GM12878 (cell line): Measurements from ENCODE around the gene PTBP3. TPM values are rescaled to one million over a fixed set of nuclear protein-coding genes. Genes with fewer than 3 reads are reported as not detected.

Source experiments
- ATAC-seq: fragments of 200-7000 bp; cut with Tn5 transposase; 3 replicates; pipeline ENCODE4 v1.9.1; 2020; ENCODE audit warnings: mild to moderate bottlenecking, moderate library complexity
- BruUV-seq: library from RNA; stranded (reverse); fragments of 400-500 nt; replicated peaks from 2 replicates; lab custom pipeline; 2021; lab: Mats Ljungman, UMichigan
- CTCF ChIA-PET: fragments of 300-600 bp; sonication (Branson Sonifier 250); formaldehyde crosslinking; extraction: SDS; loops from one replicate; lab custom pipeline; 2021; ENCODE audit warnings: inconsistent platforms; lab: Yijun Ruan, JAX
- POLR2A ChIA-PET: fragments of 350-600 bp; formaldehyde crosslinking; extraction: SDS; loops from one replicate; lab custom pipeline; 2021; ENCODE audit warnings: inconsistent platforms; lab: Charles Lee
- RAD21 ChIA-PET: fragments of 300-600 bp; sonication (Branson Sonifier 250); formaldehyde crosslinking; loops from one replicate; lab custom pipeline; 2023; ENCODE audit warnings: antibody characterized with exemption; ENCODE audit not compliant: unreplicated experiment; lab: Charles Lee
- SMC1A ChIA-PET: fragments of 300-600 bp; sonication (Branson Sonifier 250); formaldehyde crosslinking; loops from one replicate; lab custom pipeline; 2023; ENCODE audit not compliant: unreplicated experiment, uncharacterized antibody; lab: Charles Lee
- DNase-seq: peaks from one replicate; pipeline ENCODE4 v3.0.0-alpha.2; 2011; ENCODE audit warnings: low read depth, low spot score
- FAIRE-seq: peaks from 3 replicates; lab custom pipeline; 2011; peaks lifted over from hg19 to GRCh38; lab: Jason Lieb, UNC
- H2AFZ ChIP-seq: 2 replicates; pipeline ENCODE4 v1.6.0; 2011; ENCODE audit warnings: low read depth, low read length, control low read depth; ENCODE audit not compliant: control insufficient read depth
- H3K27ac ChIP-seq: 2 replicates; pipeline ENCODE4 v1.5.1; 2011; ENCODE audit warnings: control low read depth; ENCODE audit not compliant: control insufficient read depth, insufficient read depth
- H3K27me3 ChIP-seq, 2 experiments: replicated peaks in 1 of 2; 2 replicates each; pipeline versions ENCODE4 v1.6.0 to v1.6.1; 2011; ENCODE audit warnings: low read length in 1 of 2; ENCODE audit not compliant: control insufficient read depth in 2 of 2, insufficient read depth in 2 of 2
- H3K36me3 ChIP-seq, 2 experiments: 2 replicates each; pipeline ENCODE4 v1.5.1; 2011; ENCODE audit warnings: low read length in 1 of 2; ENCODE audit not compliant: control insufficient read depth in 2 of 2, insufficient read depth in 2 of 2
- H3K4me1 ChIP-seq: 2 replicates; pipeline ENCODE4 v1.6.1; 2011; ENCODE audit warnings: mild to moderate bottlenecking, low read length, moderate library complexity, mixed read lengths; ENCODE audit not compliant: control insufficient read depth, insufficient read depth
- H3K4me2 ChIP-seq: 2 replicates; pipeline ENCODE4 v1.6.0; 2011; ENCODE audit warnings: control low read depth; ENCODE audit not compliant: control insufficient read depth, insufficient read depth
- H3K4me3 ChIP-seq: fragments of 200-600 bp; sonication (generic); 2 replicates; pipeline ENCODE4 v1.5.1; 2016
- H3K79me2 ChIP-seq: 2 replicates; pipeline ENCODE4 v1.6.0; 2011; ENCODE audit warnings: low read length; ENCODE audit not compliant: control insufficient read depth, insufficient read depth
- H3K9ac ChIP-seq: 2 replicates; pipeline ENCODE4 v1.8.0; 2011; ENCODE audit warnings: low read length, control low read depth, mixed read lengths; ENCODE audit not compliant: control insufficient read depth, insufficient read depth
- H3K9me3 ChIP-seq: replicated peaks from 3 replicates; pipeline ENCODE4 v1.5.1; 2011; ENCODE audit warnings: mild to moderate bottlenecking, low read length; ENCODE audit not compliant: control insufficient read depth, insufficient read depth
- H4K20me1 ChIP-seq: 2 replicates; pipeline ENCODE4 v1.6.0; 2011; ENCODE audit not compliant: control insufficient read depth, insufficient read depth
- ASH2L ChIP-seq: fragments of 300-600, 200-600 bp; sonication (generic); IDR thresholded peaks from 2 replicates; pipeline ENCODE4 v1.6.1; 2017; ENCODE audit warnings: low read depth, mild to moderate bottlenecking, borderline replicate concordance
- BCL11A ChIP-seq: IDR thresholded peaks from 2 replicates; pipeline ENCODE4 v1.6.1; 2011; ENCODE audit warnings: low read depth, low read length
- EGR1 ChIP-seq, 2 experiments: IDR thresholded peaks; 1 replicate in 1 of 2; 2 replicates in 1 of 2; pipeline ENCODE4 v1.6.1; 2011 to 2012; ENCODE audit warnings: low read depth in 2 of 2, low read length in 2 of 2, borderline replicate concordance in 1 of 2, mild to moderate bottlenecking in 1 of 2, moderate library complexity in 1 of 2
- JUNB ChIP-seq: IDR thresholded peaks from 2 replicates; pipeline ENCODE4 v1.6.1; 2016; ENCODE audit warnings: antibody characterized with exemption, mild to moderate bottlenecking
- POLR2AphosphoS2 ChIP-seq: IDR thresholded peaks from 2 replicates; pipeline ENCODE4 v1.6.1; 2011; ENCODE audit warnings: low read depth, mild to moderate bottlenecking, low read length, improper control_type of control experiment, moderate library complexity
- RAD51 ChIP-seq: fragments of 450-650 bp; IDR thresholded peaks from 2 replicates; pipeline ENCODE4 v1.6.1; 2016; ENCODE audit warnings: moderate library complexity, mild to moderate bottlenecking, inconsistent platforms
- ZNF687 ChIP-seq: fragments of 450-650 bp; IDR thresholded peaks from 2 replicates; pipeline ENCODE4 v1.6.1; 2017; ENCODE audit warnings: mild to moderate bottlenecking, moderate library complexity
- WGBS: methylation state at CpG from one replicate; pipeline ENCODE4 v1.1.6; 2016; ENCODE audit warnings: low lambda C conversion rate; ENCODE audit not compliant: insufficient replicate concordance, insufficient coverage; ENCODE audit errors: missing lambda C conversion rate; 5-methylcytosine and 5-hydroxymethylcytosine counted together
- in situ Hi-C: fragments of 300-500 bp; cut with MboI; formaldehyde crosslinking; loops from 9 replicates; pipeline ENCODE4 v1.14.3; 2018; ENCODE audit warnings: mixed read lengths
- intact Hi-C: fragments of 100-400 bp; cut with micrococcal nuclease; formaldehyde crosslinking; loops from one replicate; pipeline ENCODE4 v1.14.2; 2022; ENCODE audit not compliant: unreplicated experiment
- polyA plus RNA-seq, 11 experiments: library from polyadenylated mRNA; depleted of rRNA in 4 of 11; unstranded in 6 of 11; stranded (reverse) in 5 of 11; fragments of >200 nt; fragmentation: Nextera tagmentation in 4 of 11; fragmentation: Illumina TruSeq in 1 of 11; extraction: Ambion mirVana in 4 of 11; extraction: Trizol in 1 of 11; gene quantifications; 1 replicate in 1 of 11; 2 replicates in 10 of 11; pipeline versions ENCODE4 v1.2.1 to v1.2.3, GENCODE V29; 2011 to 2016; ENCODE audit warnings: inconsistent platforms in 2 of 11, missing spikeins in 2 of 11, low read depth in 1 of 11
- total RNA-seq, 4 experiments: library from RNA; depleted of rRNA in 3 of 4; stranded (reverse); fragments of >200 nt in 3 of 4; fragmentation: Illumina TruSeq in 1 of 4; extraction: Trizol in 1 of 4; gene quantifications; 2 replicates each; pipeline versions ENCODE4 v1.2.1 to v1.2.3, GENCODE V29; 2013 to 2021
- TF ChIP-seq, protein P1 (sequence below): IDR thresholded peaks from 2 replicates; pipeline ENCODE4 v1.6.1; 2012; ENCODE audit warnings: improper control_type of control experiment, low read depth, low read length; ENCODE audit not compliant: insufficient replicate concordance

The PTBP3 gene
- total and polyA plus RNA-seq, 10 of the 15 experiments (the other 5 are each of a cell fraction or from before 2014, with no cell fraction given) = 12.5 to 104 (median 52.7) TPM

DNA sequence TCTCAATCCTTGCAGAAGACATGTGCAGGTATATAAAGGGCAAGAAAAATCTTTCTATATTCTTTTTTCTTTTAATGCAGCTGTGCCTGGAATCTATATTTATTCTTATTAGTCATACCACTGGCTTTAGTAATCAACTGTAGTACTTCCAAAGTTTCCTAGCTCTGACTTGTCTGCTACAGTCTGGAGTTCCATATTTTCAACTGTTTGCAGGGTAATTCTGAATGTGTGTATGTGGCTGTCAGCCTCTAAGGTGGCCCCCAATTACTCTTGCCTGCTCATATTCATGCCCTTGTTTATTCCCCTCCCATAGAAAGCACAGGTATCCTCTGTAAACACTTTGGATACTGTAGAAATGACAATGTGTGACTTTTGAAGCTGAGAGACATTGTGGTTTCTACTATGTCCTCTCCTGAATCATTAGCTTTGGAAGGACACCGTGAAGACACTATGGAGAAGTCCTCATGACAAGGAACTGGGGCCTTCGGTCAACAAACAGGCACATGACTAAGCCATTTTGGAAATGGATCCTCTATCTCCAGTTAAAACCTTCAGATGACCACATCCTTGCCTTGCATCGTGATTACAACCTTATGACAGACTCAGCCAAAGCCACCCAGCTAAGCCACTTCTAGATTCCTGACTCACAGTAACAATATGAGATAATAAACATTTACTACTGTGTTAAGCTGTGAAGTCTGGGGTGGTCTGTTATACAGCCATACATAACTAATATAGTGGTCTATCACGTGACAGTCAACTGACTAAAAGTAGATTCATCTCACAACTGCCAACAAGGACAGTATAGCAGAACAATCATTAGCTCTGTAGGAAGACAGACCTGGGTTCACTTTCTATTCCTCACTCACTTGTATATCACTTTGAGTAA is 108.8 kb downstream of the PTBP3 start (continued):
- TF ChIP-seq ZNF687 (no peak), RAD51 (peak; percentile 96), JUNB (peak; percentile 65)

DNA sequence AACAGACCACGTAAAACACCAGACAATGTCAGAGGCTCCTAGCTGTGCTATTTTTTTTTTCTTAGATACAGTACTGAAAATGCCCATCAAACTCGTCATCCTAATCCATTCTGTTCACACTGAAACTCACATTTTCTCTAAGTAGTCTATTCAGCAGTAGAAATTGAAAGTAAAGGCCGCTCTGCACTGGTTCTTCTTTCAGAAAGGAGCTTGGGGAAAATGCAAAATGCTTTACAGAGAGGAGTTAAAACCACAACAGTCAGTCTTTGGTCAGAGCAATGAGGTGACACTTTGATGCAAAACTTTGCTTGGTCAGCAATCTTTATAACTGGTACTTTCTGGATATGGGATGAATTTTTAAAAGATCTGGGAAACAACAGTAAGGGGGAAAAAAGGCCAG is 114.5 kb downstream of the PTBP3 start:
- H3K4me3 ChIP-seq = no peak overlapping the region
- in situ Hi-C loops (loop anchor here (5.0 kb wide), 1 partner anchor 52 kb away; no protein-coding TSS in a partner anchor), intact Hi-C loops (loop anchor here (2.0 to 5.0 kb wide), 2 partner anchors 114 to 122 kb away; partner anchors contain the start of gene PTBP3)
- RAD21 ChIA-PET = interaction anchor here (0.6 to 1.4 kb wide), 12 partner anchors 43 to 1203 kb away, joined by 3 to 10 read pairs (median 3); partner anchors contain the start of gene PTBP3
- peaks cover 0 to 3% of the 10 kb centered on the region in 2 experiments; a peak in 2 of 4 replicates for H3K36me3 ChIP-seq
- SMC1A ChIA-PET = interaction anchor here (0.5 to 2.0 kb wide), 18 partner anchors 10 to 235 kb away, joined by 3 to 6 read pairs (median 3); no protein-coding TSS in a partner anchor
- DNase-seq (peak; percentile 85), FAIRE-seq (peak; percentile 87), ATAC-seq (peak; percentile 98)
- H3K27ac ChIP-seq = peak overlapping the region; percentile 65
- H2AFZ ChIP-seq = no peak overlapping the region
- H3K4me1 ChIP-seq = peaks cover 26% of the 10 kb centered on the region
- no peak overlapping the region; the same call in 1 of the 2 replicates for H3K9ac ChIP-seq
- peak overlapping the region; percentile 54 for H3K4me2 ChIP-seq
- no peaks in the 10 kb centered on the region for H3K9me3 ChIP-seq
- BruUV-seq = no TSS peak
- H3K79me2 ChIP-seq = no peaks in the 10 kb centered on the region; the same call in 1 of the 2 replicates
- POLR2A ChIA-PET = no interaction called here
- WGBS = 0% methylated on average over 3 of the region's 3 CpGs
- no peaks in the 10 kb centered on the region for H3K27me3 ChIP-seq
- CTCF ChIA-PET = interaction anchor here (0.6 to 1.4 kb wide), 10 partner anchors 9 to 574 kb away, joined by 3 to 6 read pairs (median 3); no protein-coding TSS in a partner anchor
- no peaks in the 10 kb centered on the region for H4K20me1 ChIP-seq
- TF ChIP-seq, protein P1, sequence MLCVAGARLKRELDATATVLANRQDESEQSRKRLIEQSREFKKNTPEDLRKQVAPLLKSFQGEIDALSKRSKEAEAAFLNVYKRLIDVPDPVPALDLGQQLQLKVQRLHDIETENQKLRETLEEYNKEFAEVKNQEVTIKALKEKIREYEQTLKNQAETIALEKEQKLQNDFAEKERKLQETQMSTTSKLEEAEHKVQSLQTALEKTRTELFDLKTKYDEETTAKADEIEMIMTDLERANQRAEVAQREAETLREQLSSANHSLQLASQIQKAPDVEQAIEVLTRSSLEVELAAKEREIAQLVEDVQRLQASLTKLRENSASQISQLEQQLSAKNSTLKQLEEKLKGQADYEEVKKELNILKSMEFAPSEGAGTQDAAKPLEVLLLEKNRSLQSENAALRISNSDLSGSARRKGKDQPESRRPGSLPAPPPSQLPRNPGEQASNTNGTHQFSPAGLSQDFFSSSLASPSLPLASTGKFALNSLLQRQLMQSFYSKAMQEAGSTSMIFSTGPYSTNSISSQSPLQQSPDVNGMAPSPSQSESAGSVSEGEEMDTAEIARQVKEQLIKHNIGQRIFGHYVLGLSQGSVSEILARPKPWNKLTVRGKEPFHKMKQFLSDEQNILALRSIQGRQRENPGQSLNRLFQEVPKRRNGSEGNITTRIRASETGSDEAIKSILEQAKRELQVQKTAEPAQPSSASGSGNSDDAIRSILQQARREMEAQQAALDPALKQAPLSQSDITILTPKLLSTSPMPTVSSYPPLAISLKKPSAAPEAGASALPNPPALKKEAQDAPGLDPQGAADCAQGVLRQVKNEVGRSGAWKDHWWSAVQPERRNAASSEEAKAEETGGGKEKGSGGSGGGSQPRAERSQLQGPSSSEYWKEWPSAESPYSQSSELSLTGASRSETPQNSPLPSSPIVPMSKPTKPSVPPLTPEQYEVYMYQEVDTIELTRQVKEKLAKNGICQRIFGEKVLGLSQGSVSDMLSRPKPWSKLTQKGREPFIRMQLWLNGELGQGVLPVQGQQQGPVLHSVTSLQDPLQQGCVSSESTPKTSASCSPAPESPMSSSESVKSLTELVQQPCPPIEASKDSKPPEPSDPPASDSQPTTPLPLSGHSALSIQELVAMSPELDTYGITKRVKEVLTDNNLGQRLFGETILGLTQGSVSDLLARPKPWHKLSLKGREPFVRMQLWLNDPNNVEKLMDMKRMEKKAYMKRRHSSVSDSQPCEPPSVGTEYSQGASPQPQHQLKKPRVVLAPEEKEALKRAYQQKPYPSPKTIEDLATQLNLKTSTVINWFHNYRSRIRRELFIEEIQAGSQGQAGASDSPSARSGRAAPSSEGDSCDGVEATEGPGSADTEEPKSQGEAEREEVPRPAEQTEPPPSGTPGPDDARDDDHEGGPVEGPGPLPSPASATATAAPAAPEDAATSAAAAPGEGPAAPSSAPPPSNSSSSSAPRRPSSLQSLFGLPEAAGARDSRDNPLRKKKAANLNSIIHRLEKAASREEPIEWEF = no peak
- no peak for TF ChIP-seq POLR2AphosphoS2
- TF ChIP-seq BCL11A = peak; percentile 47; the same call in 1 of the 2 replicates
- TF ChIP-seq ASH2L = no peak
- TF ChIP-seq EGR1 (IDR thresholded peaks at IDR 0.05; ENCODE audit: borderline replicate concordance in 1 of 2, low read depth in 2 of 2, low read length in 2 of 2) = no peak
